Lower leg skin (tissue), 4 donors: ENCODE measurements around the gene MCRIP1. TPM values are rescaled to one million over a fixed set of nuclear protein-coding genes. Genes with fewer than 3 reads are reported as not detected.
A peak's percentile ranks its signal among the peaks of the same experiment; 100 is the strongest.

Experiments
- DNase-seq, 2 donors: peaks; one replicate each; pipeline ENCODE4 v3.0.0-alpha.2; 2019; ENCODE audit warnings: low spot score in 2 of 2
- H3K4me3 ChIP-seq: fragments of 200-600 bp; sonication (generic); 2 replicates; pipeline ENCODE4 v1.5.1; 2017; ENCODE audit warnings: mild to moderate bottlenecking, low read depth; ENCODE audit not compliant: poor library complexity, severe bottlenecking
- POLR2A ChIP-seq, 2 donors: fragments of 450-650 bp; IDR thresholded peaks; one replicate each; pipeline ENCODE4 v1.6.1; 2016 to 2017; ENCODE audit warnings: antibody characterized with exemption in 2 of 2, mild to moderate bottlenecking in 1 of 2, moderate library complexity in 1 of 2
- WGBS, 2 donors: methylation state at CpG; one replicate each; pipeline ENCODE4 v1.1.5; 2018; 5-methylcytosine and 5-hydroxymethylcytosine counted together
- intact Hi-C: fragments of 100-400 bp; cut with DNase I; formaldehyde crosslinking; loops from one replicate; pipeline ENCODE4 v1.15.0; 2023; ENCODE audit warnings: low total_unique reads
- total RNA-seq, 4 donors: library from RNA; depleted of rRNA; stranded (reverse); fragments of >200 nt; gene quantifications; one replicate each; pipeline ENCODE4 v1.1.0, GENCODE V29; 2016
- TF ChIP-seq, protein P1 (sequence below), 3 donors: fragments of 450-650 bp; IDR thresholded peaks; one replicate each; pipeline ENCODE4 v1.5.1; 2016; ENCODE audit warnings: antibody characterized with exemption in 3 of 3, mild to moderate bottlenecking in 3 of 3, moderate library complexity in 2 of 3

The MCRIP1 gene
- total RNA-seq, 4 donors from 2014 or later: 21.6 to 41.0 (median 28.8) TPM

- intact Hi-C loops: no loop called here
- 1% methylated on average over 35 to 39 of the region's 65 CpGs for WGBS, 2 donors
- peak overlapping the region; percentile 40 for H3K4me3 ChIP-seq
- TF ChIP-seq, protein P1, sequence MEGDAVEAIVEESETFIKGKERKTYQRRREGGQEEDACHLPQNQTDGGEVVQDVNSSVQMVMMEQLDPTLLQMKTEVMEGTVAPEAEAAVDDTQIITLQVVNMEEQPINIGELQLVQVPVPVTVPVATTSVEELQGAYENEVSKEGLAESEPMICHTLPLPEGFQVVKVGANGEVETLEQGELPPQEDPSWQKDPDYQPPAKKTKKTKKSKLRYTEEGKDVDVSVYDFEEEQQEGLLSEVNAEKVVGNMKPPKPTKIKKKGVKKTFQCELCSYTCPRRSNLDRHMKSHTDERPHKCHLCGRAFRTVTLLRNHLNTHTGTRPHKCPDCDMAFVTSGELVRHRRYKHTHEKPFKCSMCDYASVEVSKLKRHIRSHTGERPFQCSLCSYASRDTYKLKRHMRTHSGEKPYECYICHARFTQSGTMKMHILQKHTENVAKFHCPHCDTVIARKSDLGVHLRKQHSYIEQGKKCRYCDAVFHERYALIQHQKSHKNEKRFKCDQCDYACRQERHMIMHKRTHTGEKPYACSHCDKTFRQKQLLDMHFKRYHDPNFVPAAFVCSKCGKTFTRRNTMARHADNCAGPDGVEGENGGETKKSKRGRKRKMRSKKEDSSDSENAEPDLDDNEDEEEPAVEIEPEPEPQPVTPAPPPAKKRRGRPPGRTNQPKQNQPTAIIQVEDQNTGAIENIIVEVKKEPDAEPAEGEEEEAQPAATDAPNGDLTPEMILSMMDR (IDR thresholded peaks at IDR 0.05): no peak
- no peak for TF ChIP-seq POLR2A (IDR thresholded peaks at IDR 0.05)
- DNase-seq: no peak
Observed at GRCh38 chr17:81832608-81833159, 407 bp downstream of the MCRIP1 start.

DNA sequence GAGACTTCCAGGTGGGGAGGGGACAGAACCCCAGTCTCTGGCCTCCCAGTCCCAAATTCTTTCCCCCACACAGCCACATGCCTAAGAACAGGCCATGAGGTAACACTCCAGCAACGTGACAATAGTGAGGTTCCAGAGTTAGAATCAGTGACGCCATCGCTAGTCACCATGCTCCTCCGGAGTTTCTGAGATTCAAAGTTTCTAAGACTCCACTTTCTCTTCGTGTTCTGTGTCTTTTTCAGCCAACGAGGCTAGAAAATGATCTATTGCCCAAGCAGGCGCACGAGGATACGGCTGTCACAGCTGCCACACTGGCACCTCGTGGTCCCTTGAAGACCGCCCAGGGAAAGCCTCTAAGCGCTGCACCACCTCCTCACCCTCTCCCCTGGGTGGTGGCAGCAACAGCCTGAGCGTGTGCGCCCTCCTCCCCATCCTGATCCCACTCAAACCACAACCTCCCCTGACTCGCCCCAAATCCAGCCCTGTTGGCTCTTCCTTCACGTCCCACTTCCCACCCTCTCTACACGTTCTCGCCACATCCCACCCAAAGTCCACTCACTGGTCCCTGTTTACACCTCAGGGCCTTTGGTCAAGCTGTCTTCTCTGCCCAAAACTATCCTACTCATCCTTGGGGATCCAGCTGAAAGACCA is 1.0 kb downstream of the MCRIP1 start:
- WGBS, 2 donors: 15% methylated on average over 18 of the region's 18 CpGs
- TF ChIP-seq POLR2A (IDR thresholded peaks at IDR 0.05): no peak
- TF ChIP-seq, protein P1 (IDR thresholded peaks at IDR 0.05): peak in 1 of 3 donors; percentile 22
- intact Hi-C loops: no loop called here
- DNase-seq: no peak
- peak overlapping the region; percentile 40 for H3K4me3 ChIP-seq

DNA sequence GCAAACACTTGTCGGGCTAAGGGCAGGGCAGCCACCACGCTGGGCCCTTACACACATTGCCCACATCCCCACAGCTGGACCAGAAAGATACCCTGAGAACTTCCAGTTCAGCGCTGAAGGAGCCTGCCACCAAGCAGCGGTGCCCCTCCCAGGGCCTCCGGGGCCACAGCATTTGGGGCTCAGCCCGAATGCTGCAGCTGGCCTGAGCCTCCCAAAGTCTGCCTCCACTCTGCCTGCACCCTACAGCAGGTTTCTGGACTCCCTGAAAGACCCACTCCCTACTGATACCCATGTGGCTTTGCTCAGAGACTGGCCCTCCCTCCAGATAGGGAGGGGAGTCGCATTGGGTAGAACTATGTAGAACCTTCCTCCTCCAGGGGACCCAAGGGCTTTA is 1.5 kb downstream of the MCRIP1 start:
- no peak overlapping the region for H3K4me3 ChIP-seq
- intact Hi-C loops: no loop called here
- DNase-seq: no peak
- WGBS, 2 donors: 73 to 75% methylated on average over 6 to 7 of the region's 7 CpGs
- TF ChIP-seq POLR2A (IDR thresholded peaks at IDR 0.05): no peak
- TF ChIP-seq, protein P1 (IDR thresholded peaks at IDR 0.05): no peak

DNA sequence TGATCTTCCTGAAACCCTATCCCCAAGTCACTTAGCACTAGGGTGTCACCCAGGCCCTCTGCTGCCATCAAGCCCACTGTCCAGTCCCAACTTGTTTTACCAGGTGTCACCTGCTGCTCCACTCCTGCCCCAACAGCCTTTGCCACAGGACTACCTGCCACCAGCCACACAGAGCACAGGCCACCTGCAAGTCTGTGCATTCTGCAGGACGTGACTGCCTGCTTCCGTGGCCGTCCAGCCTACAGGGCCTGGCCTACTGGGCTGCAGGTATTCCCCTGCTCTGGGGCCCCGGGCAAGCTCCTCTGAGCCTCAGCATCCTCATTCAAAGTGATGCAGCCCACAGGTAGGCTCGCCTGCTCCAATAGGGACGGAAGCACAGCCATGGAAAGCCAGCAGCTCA is 3.2 kb downstream of the MCRIP1 start:
- intact Hi-C loops: no loop called here
- no peak for DNase-seq
- TF ChIP-seq, protein P1 (IDR thresholded peaks at IDR 0.05): no peak
- TF ChIP-seq POLR2A (IDR thresholded peaks at IDR 0.05): no peak
- 75 to 90% methylated on average over 6 of the region's 6 CpGs for WGBS, 2 donors
- H3K4me3 ChIP-seq: no peak overlapping the region

DNA sequence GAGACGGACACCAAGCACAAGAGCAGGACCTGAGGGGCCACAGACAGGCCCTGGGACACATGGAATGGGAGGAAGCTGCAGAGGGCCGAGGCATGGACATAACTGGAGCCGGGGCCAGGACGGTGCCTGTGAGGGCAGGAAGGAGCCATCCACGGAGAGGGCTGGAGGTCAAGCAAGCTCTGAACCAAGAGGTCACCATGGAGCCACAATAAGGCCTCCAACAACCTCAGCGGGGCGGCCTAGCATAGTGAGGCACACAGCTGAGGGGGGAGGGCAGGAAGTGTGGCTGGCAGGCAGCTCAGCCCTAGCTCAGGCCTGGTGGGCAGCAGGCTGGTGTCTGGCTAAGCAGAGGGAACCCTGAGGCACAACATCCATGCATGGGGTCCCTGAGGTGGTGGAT is 4.4 kb downstream of the MCRIP1 start:
- TF ChIP-seq POLR2A (IDR thresholded peaks at IDR 0.05): no peak
- TF ChIP-seq, protein P1 (IDR thresholded peaks at IDR 0.05): no peak

More for the DNA sequence above, 4.4 kb downstream of the MCRIP1 start:
- 77 to 82% methylated on average over 6 to 7 of the region's 7 CpGs for WGBS, 2 donors
- no peak for DNase-seq
- no peak overlapping the region for H3K4me3 ChIP-seq
- intact Hi-C loops: no loop called here
